Neural cell (in vitro differentiated cells): ENCODE data around the gene KSR2. TPM values are rescaled to one million over a fixed set of nuclear protein-coding genes. Genes with fewer than 3 reads are reported as not detected.

Source experiments
- H2AFZ ChIP-seq: fragments of 200-600, 300-800 bp; sonication (generic), shearing (Covaris generic); 2 replicates; pipeline ENCODE4 v1.6.0; 2014; ENCODE audit warnings: low read depth, mild to moderate bottlenecking, antibody characterized with exemption, low read length, moderate library complexity
- H3F3A ChIP-seq: fragments of 200-600 bp; shearing (Covaris generic); 2 replicates; pipeline ENCODE4 v1.6.1; 2016; ENCODE audit warnings: mild to moderate bottlenecking, moderate library complexity, mixed read lengths, antibody characterized with exemption, low read length; ENCODE audit not compliant: insufficient read depth, poor library complexity, severe bottlenecking
- H3K27ac ChIP-seq: fragments of 200-600, 300-800 bp; sonication (generic), shearing (Covaris generic); 2 replicates; pipeline ENCODE4 v1.5.1; 2014; ENCODE audit warnings: mild to moderate bottlenecking, low read length, moderate library complexity
- H3K27me3 ChIP-seq: fragments of 300-800, 200-600 bp; sonication (generic), shearing (Covaris generic); 2 replicates; pipeline ENCODE4 v1.6.0; 2014; ENCODE audit warnings: mild to moderate bottlenecking, low read depth, low read length, moderate library complexity; ENCODE audit not compliant: insufficient read depth
- H3K36me3 ChIP-seq: fragments of 300-800, 200-600 bp; sonication (generic), shearing (Covaris generic); 2 replicates; pipeline ENCODE4 v1.5.1; 2014; ENCODE audit warnings: mild to moderate bottlenecking, antibody characterized with exemption, low read length, moderate library complexity; ENCODE audit not compliant: insufficient read depth
- H3K4me2 ChIP-seq: fragments of 300-800, 200-600 bp; sonication (generic), shearing (Covaris generic); 2 replicates; pipeline ENCODE4 v1.6.0; 2014; ENCODE audit warnings: mild to moderate bottlenecking, low read length
- H3K4me3 ChIP-seq: fragments of 300-800, 200-600 bp; sonication (generic), shearing (Covaris generic); 2 replicates; pipeline ENCODE4 v1.5.1; 2014; ENCODE audit warnings: mild to moderate bottlenecking, low read length, moderate library complexity
- H3K79me2 ChIP-seq: fragments of 200-600 bp; shearing (Covaris generic); replicated peaks from 2 replicates; pipeline ENCODE4 v1.6.0; 2014; ENCODE audit warnings: mild to moderate bottlenecking, low read length, moderate library complexity; ENCODE audit not compliant: insufficient read depth
- H3K9ac ChIP-seq: fragments of 300-800, 200-600 bp; sonication (generic), shearing (Covaris generic); 2 replicates; pipeline ENCODE4 v1.6.1; 2016; ENCODE audit warnings: mild to moderate bottlenecking, low read length, mixed read lengths
- H3K9me2 ChIP-seq: fragments of 200-600 bp; shearing (Covaris generic); 2 replicates; pipeline ENCODE4 v1.6.1; 2016; ENCODE audit warnings: mild to moderate bottlenecking, low read length, mixed read lengths; ENCODE audit not compliant: insufficient read depth
- H3K9me3 ChIP-seq: fragments of 200-600, 300-800 bp; sonication (generic), shearing (Covaris generic); 2 replicates; pipeline ENCODE4 v1.6.1; 2016; ENCODE audit warnings: mild to moderate bottlenecking, mixed run types, low read length, moderate library complexity, mixed read lengths
- H4K20me1 ChIP-seq: fragments of 200-600 bp; shearing (Covaris generic); 2 replicates; pipeline ENCODE4 v1.6.1; 2016; ENCODE audit warnings: mild to moderate bottlenecking, mixed run types; ENCODE audit not compliant: insufficient read depth
- CTCF ChIP-seq: fragments of 450-650 bp; IDR thresholded peaks from 2 replicates; pipeline ENCODE4 v1.5.1; 2014; ENCODE audit warnings: antibody characterized with exemption, mild to moderate bottlenecking, moderate library complexity; ENCODE audit not compliant: poor library complexity, severe bottlenecking
- EP300 ChIP-seq: fragments of 450-650 bp; conservative IDR thresholded peaks from 2 replicates; pipeline ENCODE4 v1.6.1; 2014; ENCODE audit warnings: antibody characterized with exemption, mild to moderate bottlenecking, moderate library complexity; ENCODE audit not compliant: poor library complexity, severe bottlenecking
- EZH2 ChIP-seq: fragments of 200-600, 300-800 bp; shearing (Covaris generic), sonication (generic); IDR thresholded peaks from 2 replicates; pipeline ENCODE4 v1.6.1; 2014; ENCODE audit warnings: antibody characterized with exemption, low read length, borderline replicate concordance, mild to moderate bottlenecking; ENCODE audit not compliant: insufficient read depth, poor library complexity, severe bottlenecking
- MXI1 ChIP-seq: fragments of 450-650 bp; conservative IDR thresholded peaks from 2 replicates; pipeline ENCODE4 v1.6.1; 2014; ENCODE audit warnings: antibody characterized with exemption, mild to moderate bottlenecking; ENCODE audit not compliant: poor library complexity, severe bottlenecking
- POLR2AphosphoS5 ChIP-seq: IDR thresholded peaks from 2 replicates; pipeline ENCODE4 v1.6.1; 2012
- RAD21 ChIP-seq: fragments of 450-650 bp; conservative IDR thresholded peaks from 2 replicates; pipeline ENCODE4 v1.6.1; 2014; ENCODE audit warnings: antibody characterized with exemption, mild to moderate bottlenecking, moderate library complexity
- REST ChIP-seq: IDR thresholded peaks from 2 replicates; pipeline ENCODE4 v1.6.1; 2012; ENCODE audit warnings: borderline replicate concordance
- SMC3 ChIP-seq: fragments of 450-650 bp; conservative IDR thresholded peaks from 2 replicates; pipeline ENCODE4 v1.6.1; 2014; ENCODE audit warnings: antibody characterized with exemption, mild to moderate bottlenecking, moderate library complexity; ENCODE audit not compliant: poor library complexity
- TAF1 ChIP-seq: IDR thresholded peaks from 2 replicates; pipeline ENCODE4 v1.6.1; 2012; ENCODE audit warnings: low read depth
- polyA plus RNA-seq: library from polyadenylated mRNA; depleted of rRNA; stranded (reverse); fragments of >200 nt; gene quantifications from 2 replicates; pipeline ENCODE4 v1.2.3, GENCODE V29; 2014

Gene KSR2
- polyA plus RNA-seq, 1 donor from 2014 or later: 3.0 TPM

- TF ChIP-seq REST (no peak), SMC3 (no peak), EP300 (no peak), MXI1 (no peak), RAD21 (no peak), TAF1 (no peak), CTCF (no peak), EZH2 (no peak), POLR2AphosphoS5 (no peak)
Measured at GRCh38 chr12:117671734-117672133, 297.1 kb downstream of the KSR2 start.

DNA sequence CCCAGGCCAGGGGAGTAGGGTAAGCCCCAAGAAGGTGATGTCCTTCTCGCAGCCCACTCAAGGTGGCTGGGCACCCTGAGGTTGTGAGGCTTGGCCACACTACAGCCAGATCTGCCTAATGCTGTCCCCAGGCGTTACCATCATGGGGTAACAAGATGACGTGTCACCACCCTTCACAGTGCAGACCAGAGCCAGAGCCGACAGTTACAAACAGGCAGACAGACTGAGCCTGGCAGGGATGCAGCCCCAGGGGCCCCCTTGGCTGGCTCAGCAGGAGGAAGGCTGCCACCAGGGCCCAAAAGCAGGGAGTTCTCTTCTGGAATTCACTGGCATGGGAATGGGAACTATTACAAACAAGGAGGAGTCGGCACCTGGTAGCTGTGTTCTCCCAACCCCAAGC lies 304.6 kb downstream of the KSR2 start:
- H3K4me2 ChIP-seq: no peak overlapping the region
- H3K9me3 ChIP-seq: no peaks in the 10 kb centered on the region
- H3F3A ChIP-seq: no peaks in the 10 kb centered on the region
- H3K9me2 ChIP-seq: no peaks in the 10 kb centered on the region
- H3K36me3 ChIP-seq: no peaks in the 10 kb centered on the region
- H3K79me2 ChIP-seq: no peaks in the 10 kb centered on the region
- H3K27me3 ChIP-seq: no peaks in the 10 kb centered on the region
- TF ChIP-seq RAD21 (no peak), EP300 (no peak), POLR2AphosphoS5 (no peak), CTCF (no peak), REST (no peak), MXI1 (no peak), TAF1 (no peak), EZH2 (no peak), SMC3 (no peak)
- H4K20me1 ChIP-seq: no peaks in the 10 kb centered on the region
- H3K4me3 ChIP-seq: no peak overlapping the region
- H3K27ac ChIP-seq: no peak overlapping the region
- H3K9ac ChIP-seq: no peak overlapping the region
- no peak overlapping the region for H2AFZ ChIP-seq

More at GRCh38 chr12:117671734-117672133, 297.1 kb downstream of the KSR2 start:
- H2AFZ ChIP-seq: no peak overlapping the region
- no peak overlapping the region for H3K9ac ChIP-seq
- H3K36me3 ChIP-seq: no peaks in the 10 kb centered on the region
- no peaks in the 10 kb centered on the region for H4K20me1 ChIP-seq
- H3K9me3 ChIP-seq: no peaks in the 10 kb centered on the region
- no peak overlapping the region for H3K4me3 ChIP-seq
- H3K27ac ChIP-seq: no peak overlapping the region
- no peaks in the 10 kb centered on the region for H3K9me2 ChIP-seq
- no peaks in the 10 kb centered on the region for H3K27me3 ChIP-seq
- no peaks in the 10 kb centered on the region for H3K79me2 ChIP-seq
- no peaks in the 10 kb centered on the region for H3F3A ChIP-seq
- no peak overlapping the region for H3K4me2 ChIP-seq
